SU-DHL-6 (cell line): ENCODE results near the gene ABHD2.

Experiments used
- H2AFZ ChIP-seq: fragments of 200-600 bp; sonication (generic); 2 replicates; pipeline ENCODE4 v1.6.1; 2014; ENCODE audit warnings: low read depth, mild to moderate bottlenecking, moderate library complexity, mixed read lengths, antibody characterized with exemption, low read length; ENCODE audit not compliant: severe bottlenecking
- H3F3A ChIP-seq: fragments of 200-600 bp; shearing (Covaris generic); 2 replicates; pipeline ENCODE4 v1.6.0; 2016; ENCODE audit warnings: antibody characterized with exemption, mild to moderate bottlenecking; ENCODE audit not compliant: insufficient read depth
- H3K27ac ChIP-seq: fragments of 200-600 bp; sonication (generic); 2 replicates; pipeline ENCODE4 v1.5.1; 2016; ENCODE audit warnings: low read depth, mild to moderate bottlenecking, low read length, moderate library complexity, mixed read lengths
- H3K27me3 ChIP-seq: fragments of 200-600 bp; sonication (generic), shearing (Covaris generic); 2 replicates; pipeline ENCODE4 v1.6.0; 2014; ENCODE audit warnings: mild to moderate bottlenecking, low read length
- H3K36me3 ChIP-seq: fragments of 200-600 bp; sonication (generic); 2 replicates; pipeline ENCODE4 v1.6.1; 2014; ENCODE audit warnings: mild to moderate bottlenecking, low read length, mixed read lengths
- H3K4me2 ChIP-seq: fragments of 300-600, 200-600 bp; shearing (Covaris generic), sonication (generic); 2 replicates; pipeline ENCODE4 v1.6.0; 2014; ENCODE audit warnings: low read length, low read depth, mild to moderate bottlenecking; ENCODE audit not compliant: poor library complexity, severe bottlenecking
- H3K4me3 ChIP-seq: fragments of 200-600 bp; sonication (generic); 2 replicates; pipeline ENCODE4 v1.5.1; 2014; ENCODE audit warnings: antibody characterized with exemption, low read length, mild to moderate bottlenecking, mixed read lengths; ENCODE audit not compliant: insufficient read depth, poor library complexity, severe bottlenecking
- H3K79me2 ChIP-seq: fragments of 200-600 bp; sonication (generic); 2 replicates; pipeline ENCODE4 v1.6.1; 2014; ENCODE audit warnings: mild to moderate bottlenecking, low read length, moderate library complexity; ENCODE audit not compliant: insufficient read depth
- H3K9ac ChIP-seq: fragments of 200-600 bp; sonication (generic); 2 replicates; pipeline ENCODE4 v1.7.0; 2014; ENCODE audit warnings: mild to moderate bottlenecking, low read length
- H3K9me2 ChIP-seq: fragments of 200-600 bp; sonication (generic); replicated peaks from 2 replicates; pipeline ENCODE4 v1.6.1; 2014; ENCODE audit warnings: low read length; ENCODE audit not compliant: insufficient read depth
- H3K9me3 ChIP-seq: fragments of 200-600 bp; sonication (generic); 2 replicates; pipeline ENCODE4 v1.6.1; 2014; ENCODE audit warnings: low read length, mixed read lengths; ENCODE audit not compliant: insufficient read depth
- H4K20me1 ChIP-seq: fragments of 200-600 bp; sonication (generic); 2 replicates; pipeline ENCODE4 v1.6.1; 2014; ENCODE audit warnings: low read depth, mild to moderate bottlenecking, antibody characterized with exemption, low read length, moderate library complexity, mixed read lengths
- CTCF ChIP-seq: fragments of 200-600 bp; sonication (generic); IDR thresholded peaks from one replicate; pipeline ENCODE4 v1.5.1; 2017; ENCODE audit warnings: antibody characterized with exemption, mild to moderate bottlenecking, low read length, moderate library complexity; ENCODE audit not compliant: insufficient read depth, poor library complexity, severe bottlenecking
- EZH2phosphoT487 ChIP-seq: fragments of 200-600 bp; sonication (generic), shearing (Covaris generic); conservative IDR thresholded peaks from 2 replicates; pipeline ENCODE4 v1.6.1; 2018; ENCODE audit warnings: mild to moderate bottlenecking, antibody characterized with exemption, low read length, moderate library complexity, mixed read lengths

The ABHD2 gene

GRCh38 chr15:89101302-89102193 lies 13.3 kb downstream of the ABHD2 start:
- Histone ChIP-seq H3K79me2 (no peaks in the 10 kb centered on the region), H3K27ac (no peak overlapping the region), H3K4me3 (no peak overlapping the region), H3K27me3 (no peaks in the 10 kb centered on the region), H4K20me1 (no peaks in the 10 kb centered on the region), H3K9ac (no peak overlapping the region), H2AFZ (no peak overlapping the region), H3K9me2 (no peaks in the 10 kb centered on the region), H3F3A (no peaks in the 10 kb centered on the region), H3K9me3 (no peaks in the 10 kb centered on the region), H3K4me2 (no peak overlapping the region), H3K36me3 (no peaks in the 10 kb centered on the region)
- TF ChIP-seq CTCF (no peak), EZH2phosphoT487 (no peak)

DNA sequence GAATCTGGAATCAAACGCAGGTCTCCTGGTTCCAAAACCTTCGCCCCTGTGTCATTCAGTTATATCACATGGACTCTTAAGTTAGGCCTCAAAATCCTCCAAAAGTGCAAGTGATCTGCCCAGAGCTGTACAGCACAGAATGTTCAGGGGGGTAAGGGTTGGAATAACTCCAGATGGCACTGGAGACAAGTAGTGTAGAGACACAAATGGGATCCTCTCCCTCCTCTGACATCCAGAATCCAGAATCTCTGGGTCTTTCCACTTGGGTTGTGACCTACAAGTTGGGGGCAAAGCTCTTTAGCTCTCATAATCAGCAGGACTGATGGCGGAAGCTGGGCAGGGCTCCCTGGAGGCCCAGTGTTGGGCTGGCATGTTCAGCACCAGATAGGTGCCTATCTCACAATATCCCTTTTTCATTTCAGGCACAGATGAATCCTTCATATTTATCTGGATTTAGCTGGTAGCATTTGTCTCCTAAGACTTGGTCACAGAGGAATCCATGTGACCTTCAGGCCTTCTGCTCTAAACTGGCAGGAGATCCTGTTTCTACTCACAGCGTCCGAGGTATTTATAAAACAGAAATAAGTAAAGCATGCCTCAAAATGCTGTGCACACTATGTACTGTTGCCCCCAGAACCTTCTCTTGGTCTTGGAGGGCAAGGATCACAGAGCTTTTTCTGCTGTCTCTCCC lies 15.4 kb downstream of the ABHD2 start:
- Histone ChIP-seq H3K4me3 (no peak overlapping the region), H3K36me3 (no peaks in the 10 kb centered on the region), H3K9me2 (no peaks in the 10 kb centered on the region), H4K20me1 (no peaks in the 10 kb centered on the region), H2AFZ (no peak overlapping the region), H3K79me2 (no peaks in the 10 kb centered on the region), H3K4me2 (no peak overlapping the region), H3K27ac (no peak overlapping the region), H3K9ac (no peak overlapping the region), H3K27me3 (no peaks in the 10 kb centered on the region), H3F3A (no peaks in the 10 kb centered on the region), H3K9me3 (no peaks in the 10 kb centered on the region)
- no peak for TF ChIP-seq EZH2phosphoT487
- no peak for TF ChIP-seq CTCF

DNA sequence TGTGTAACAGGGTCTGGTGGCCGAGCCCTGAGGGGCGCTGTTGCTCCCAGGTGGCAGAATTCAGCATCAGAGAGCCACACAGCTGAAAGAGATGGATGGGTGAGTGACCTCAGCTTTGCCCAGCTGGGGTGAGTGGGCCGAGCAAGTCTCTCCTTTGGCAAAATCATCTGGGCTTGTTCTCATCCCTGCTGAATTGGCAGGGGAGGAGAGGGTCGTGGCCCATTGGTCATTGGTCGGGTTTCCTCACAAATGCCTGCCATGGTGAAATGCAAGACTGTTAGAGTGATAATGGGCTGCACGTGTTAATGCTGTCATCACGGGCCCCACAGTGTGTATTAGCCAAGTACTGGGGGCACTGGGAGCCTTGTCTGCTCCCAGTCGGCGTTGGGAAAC lies 15.9 kb downstream of the ABHD2 start:
- no peak overlapping the region for H2AFZ ChIP-seq
- no peaks in the 10 kb centered on the region for H3K36me3 ChIP-seq
- no peaks in the 10 kb centered on the region for H3K9me2 ChIP-seq
- H4K20me1 ChIP-seq = no peaks in the 10 kb centered on the region
- H3F3A ChIP-seq = no peaks in the 10 kb centered on the region
- TF ChIP-seq EZH2phosphoT487 (no peak), CTCF (no peak)
- H3K4me2 ChIP-seq = no peak overlapping the region
- no peaks in the 10 kb centered on the region for H3K27me3 ChIP-seq
- no peak overlapping the region for H3K9ac ChIP-seq
- no peaks in the 10 kb centered on the region for H3K79me2 ChIP-seq
- no peak overlapping the region for H3K27ac ChIP-seq
- no peak overlapping the region for H3K4me3 ChIP-seq
- H3K9me3 ChIP-seq = no peaks in the 10 kb centered on the region
